ENCODE results near the gene TBRG1. TPM values are rescaled to one million over a fixed set of nuclear protein-coding genes. Genes with fewer than 3 reads are reported as not detected.

The TBRG1 gene
- total RNA-seq, 1 donor from 2014 or later: 45.4 TPM

GRCh38 chr11:124667601-124668000 is 44.9 kb downstream of the TBRG1 start:
- Histone ChIP-seq H3K36me3 (ENCODE audit: control insufficient read depth, insufficient read depth, low read length) (no peaks in the 10 kb centered on the region), H3K27me3 (ENCODE audit: control insufficient read depth, insufficient read depth, low read length) (no peaks in the 10 kb centered on the region), H3K4me3 (ENCODE audit: low read depth, low read length) (no peak overlapping the region)
- DNase-seq (ENCODE audit: low read depth): no peak
- TF ChIP-seq, protein P1, sequence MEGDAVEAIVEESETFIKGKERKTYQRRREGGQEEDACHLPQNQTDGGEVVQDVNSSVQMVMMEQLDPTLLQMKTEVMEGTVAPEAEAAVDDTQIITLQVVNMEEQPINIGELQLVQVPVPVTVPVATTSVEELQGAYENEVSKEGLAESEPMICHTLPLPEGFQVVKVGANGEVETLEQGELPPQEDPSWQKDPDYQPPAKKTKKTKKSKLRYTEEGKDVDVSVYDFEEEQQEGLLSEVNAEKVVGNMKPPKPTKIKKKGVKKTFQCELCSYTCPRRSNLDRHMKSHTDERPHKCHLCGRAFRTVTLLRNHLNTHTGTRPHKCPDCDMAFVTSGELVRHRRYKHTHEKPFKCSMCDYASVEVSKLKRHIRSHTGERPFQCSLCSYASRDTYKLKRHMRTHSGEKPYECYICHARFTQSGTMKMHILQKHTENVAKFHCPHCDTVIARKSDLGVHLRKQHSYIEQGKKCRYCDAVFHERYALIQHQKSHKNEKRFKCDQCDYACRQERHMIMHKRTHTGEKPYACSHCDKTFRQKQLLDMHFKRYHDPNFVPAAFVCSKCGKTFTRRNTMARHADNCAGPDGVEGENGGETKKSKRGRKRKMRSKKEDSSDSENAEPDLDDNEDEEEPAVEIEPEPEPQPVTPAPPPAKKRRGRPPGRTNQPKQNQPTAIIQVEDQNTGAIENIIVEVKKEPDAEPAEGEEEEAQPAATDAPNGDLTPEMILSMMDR (IDR thresholded peaks at IDR 0.05; ENCODE audit: insufficient read depth, low read length, poor library complexity, severe bottlenecking): no peak

DNA sequence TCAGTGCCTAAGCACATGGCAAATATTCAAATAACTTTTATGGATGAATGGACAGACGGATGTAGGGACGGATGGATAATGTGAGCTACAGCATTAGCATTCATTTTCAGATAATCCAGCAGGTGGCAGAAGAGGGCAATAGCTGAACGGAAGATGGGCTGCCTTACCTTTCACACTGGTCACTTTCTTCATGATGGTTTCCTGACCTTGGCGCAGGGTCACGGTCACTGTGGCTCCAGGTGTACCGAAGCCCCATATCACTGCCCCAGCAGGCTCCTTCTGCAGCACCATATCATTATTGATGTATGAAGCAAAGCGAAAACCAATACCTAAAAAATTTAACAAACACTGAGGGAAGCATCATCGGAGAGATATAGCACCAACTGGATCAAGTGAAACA is 46.5 kb downstream of the TBRG1 start:
- TF ChIP-seq, protein P1 (IDR thresholded peaks at IDR 0.05; ENCODE audit: insufficient read depth, low read length, poor library complexity, severe bottlenecking): peak; percentile 70
- no peaks in the 10 kb centered on the region for H3K36me3 ChIP-seq (ENCODE audit: control insufficient read depth, insufficient read depth, low read length)
- no peak overlapping the region for H3K4me3 ChIP-seq (ENCODE audit: low read depth, low read length)
- no peak for DNase-seq (ENCODE audit: low read depth)
- H3K27me3 ChIP-seq (ENCODE audit: control insufficient read depth, insufficient read depth, low read length): no peaks in the 10 kb centered on the region

DNA sequence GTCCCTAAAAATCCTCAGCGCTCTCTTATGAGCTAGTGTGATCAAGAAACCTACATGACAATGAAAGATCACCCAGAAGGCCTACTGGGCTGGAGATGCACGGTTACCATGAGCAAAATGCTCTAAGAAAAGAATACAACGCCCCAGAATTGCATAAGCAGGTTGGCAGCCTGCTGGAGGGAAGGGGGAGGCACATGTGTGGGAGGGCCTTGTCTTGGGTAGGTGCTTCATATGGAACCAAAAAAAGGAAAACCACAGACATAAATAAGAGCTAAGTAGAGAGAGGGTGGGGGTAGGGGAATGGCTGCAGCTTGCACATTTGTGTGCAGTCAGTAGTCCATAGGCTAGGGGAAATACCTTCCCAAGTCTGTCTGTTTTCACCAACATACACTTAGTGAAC is 48.1 kb downstream of the TBRG1 start:
- TF ChIP-seq, protein P1 (IDR thresholded peaks at IDR 0.05; ENCODE audit: insufficient read depth, low read length, poor library complexity, severe bottlenecking): no peak
- no peaks in the 10 kb centered on the region for H3K36me3 ChIP-seq (ENCODE audit: control insufficient read depth, insufficient read depth, low read length)
- DNase-seq (ENCODE audit: low read depth): no peak
- H3K4me3 ChIP-seq (ENCODE audit: low read depth, low read length): no peak overlapping the region
- no peaks in the 10 kb centered on the region for H3K27me3 ChIP-seq (ENCODE audit: control insufficient read depth, insufficient read depth, low read length)

GRCh38 chr11:124672536-124673215 is 50.0 kb downstream of the TBRG1 start:
- H3K27me3 ChIP-seq (ENCODE audit: control insufficient read depth, insufficient read depth, low read length): no peaks in the 10 kb centered on the region
- DNase-seq (ENCODE audit: low read depth): no peak
- H3K36me3 ChIP-seq (ENCODE audit: control insufficient read depth, insufficient read depth, low read length): no peaks in the 10 kb centered on the region
- TF ChIP-seq, protein P1 (IDR thresholded peaks at IDR 0.05; ENCODE audit: insufficient read depth, low read length, poor library complexity, severe bottlenecking): no peak
- peak overlapping the region; percentile 87 for H3K4me3 ChIP-seq (ENCODE audit: low read depth, low read length)

- Histone ChIP-seq H3K27me3 (ENCODE audit: control insufficient read depth, insufficient read depth, low read length) (no peaks in the 10 kb centered on the region), H3K36me3 (ENCODE audit: control insufficient read depth, insufficient read depth, low read length) (no peaks in the 10 kb centered on the region), H3K4me3 (ENCODE audit: low read depth, low read length) (peak within 1 kb of the TSS; percentile 87)
- TF ChIP-seq, protein P1 (IDR thresholded peaks at IDR 0.05; ENCODE audit: insufficient read depth, low read length, poor library complexity, severe bottlenecking): no peak
- peak; percentile 77 for DNase-seq (ENCODE audit: low read depth)
Observed at GRCh38 chr11:124673333-124674167, 50.9 kb downstream of the TBRG1 start, which contains the start of the genes SIAE and SPA17. SIAE (minus strand) TSS chr11:124673739; CDS start chr11:124673708, 31 bp downstream. SPA17 (plus strand) TSS chr11:124673904; CDS start chr11:124675265, 1,361 bp downstream.

Data from kidney epithelial cell (primary cell).